ENCODE results near the gene TM4SF1.
A peak's percentile ranks its signal among the peaks of the same experiment; 100 is the strongest.
"Not testable (repeated sequence)": the region's sequence is repeated elsewhere in the genome, so short reads cannot be mapped to it uniquely, and the experiment has no call there.

Gene TM4SF1

GRCh38 chr3:149382101-149382467 is 4.6 kb upstream of the TM4SF1 start:
- WGBS (ENCODE audit: insufficient coverage) = no CpG with 5 or more reads among the region's 4 CpGs
- H3K4me1 ChIP-seq (ENCODE audit: control extremely low read depth in 1 of 4, control insufficient read depth in 4 of 4, insufficient read depth in 4 of 4, low read length in 3 of 4) = peaks cover 10 to 46% (median 37%) of the 10 kb centered on the region in 4 experiments
- H3K27ac ChIP-seq (ENCODE audit: insufficient read depth in 1 of 2, low read depth in 1 of 2, low read length in 2 of 2, poor library complexity in 1 of 2, severe bottlenecking in 2 of 2) = no peak overlapping the region
- ChIA-PET CTCF (interaction anchor here (1.1 to 1.3 kb wide), 3 partner anchors 10 to 859 kb away, joined by 3 to 4 read pairs (median 3); no protein-coding TSS in a partner anchor), POLR2A (no interaction called here)
- H3K27me3 ChIP-seq (replicated peaks in 2 of 5; ENCODE audit: control insufficient read depth in 4 of 5, insufficient read depth in 5 of 5, low read length in 4 of 5) = no peaks in the 10 kb centered on the region
- H3K9me3 ChIP-seq (ENCODE audit: control extremely low read depth in 1 of 5, control insufficient read depth in 4 of 5, insufficient read depth in 2 of 5, low read depth in 1 of 5, low read length in 4 of 5) = no peaks in the 10 kb centered on the region
- DNase-seq = no peak
- no peak overlapping the region for H3K4me3 ChIP-seq (ENCODE audit: control insufficient read depth in 1 of 7, extremely low read depth in 1 of 7, insufficient read depth in 4 of 7, low read depth in 2 of 7, low read length in 6 of 7)
- H3K36me3 ChIP-seq (ENCODE audit: control insufficient read depth in 4 of 4, insufficient read depth in 4 of 4, low read length in 3 of 4) = no peaks in the 10 kb centered on the region

GRCh38 chr3:149381173-149382100 is 4.0 kb upstream of the TM4SF1 start:
- ChIA-PET POLR2A (no interaction called here), CTCF (interaction anchor here (1.1 to 1.3 kb wide), 2 partner anchors 11 to 14 kb away, joined by 3 to 4 read pairs; no protein-coding TSS in a partner anchor)
- peaks cover 16 to 46% (median 36%) of the 10 kb centered on the region in 4 experiments for H3K4me1 ChIP-seq (ENCODE audit: control extremely low read depth in 1 of 4, control insufficient read depth in 4 of 4, insufficient read depth in 4 of 4, low read length in 3 of 4)
- no peak overlapping the region for H3K27ac ChIP-seq (ENCODE audit: insufficient read depth in 1 of 2, low read depth in 1 of 2, low read length in 2 of 2, poor library complexity in 1 of 2, severe bottlenecking in 2 of 2)
- no peaks in the 10 kb centered on the region for H3K9me3 ChIP-seq (ENCODE audit: control extremely low read depth in 1 of 5, control insufficient read depth in 4 of 5, insufficient read depth in 2 of 5, low read depth in 1 of 5, low read length in 4 of 5)
- H3K36me3 ChIP-seq (ENCODE audit: control insufficient read depth in 4 of 4, insufficient read depth in 4 of 4, low read length in 3 of 4) = no peaks in the 10 kb centered on the region
- no peak for DNase-seq
- no peaks in the 10 kb centered on the region for H3K27me3 ChIP-seq (replicated peaks in 2 of 5; ENCODE audit: control insufficient read depth in 4 of 5, insufficient read depth in 5 of 5, low read length in 4 of 5)
- H3K4me3 ChIP-seq (ENCODE audit: control insufficient read depth in 1 of 7, extremely low read depth in 1 of 7, insufficient read depth in 4 of 7, low read depth in 2 of 7, low read length in 6 of 7) = no peak overlapping the region
- no CpG with 5 or more reads among the region's 6 CpGs for WGBS (ENCODE audit: insufficient coverage)

- H3K27ac ChIP-seq (ENCODE audit: insufficient read depth in 1 of 2, low read depth in 1 of 2, low read length in 2 of 2, poor library complexity in 1 of 2, severe bottlenecking in 2 of 2); DNase-seq; H3K9me3 ChIP-seq (ENCODE audit: control extremely low read depth in 1 of 5, control insufficient read depth in 4 of 5, insufficient read depth in 2 of 5, low read depth in 1 of 5, low read length in 4 of 5); CTCF ChIA-PET; H3K4me3 ChIP-seq (ENCODE audit: control insufficient read depth in 1 of 7, extremely low read depth in 1 of 7, insufficient read depth in 4 of 7, low read depth in 2 of 7, low read length in 6 of 7); POLR2A ChIA-PET; H3K27me3 ChIP-seq (replicated peaks in 2 of 5; ENCODE audit: control insufficient read depth in 4 of 5, insufficient read depth in 5 of 5, low read length in 4 of 5); H3K36me3 ChIP-seq (ENCODE audit: control insufficient read depth in 4 of 4, insufficient read depth in 4 of 4, low read length in 3 of 4): not testable (repeated sequence)
- no CpG with 5 or more reads among the region's 32 CpGs for WGBS (ENCODE audit: insufficient coverage)
- peaks cover 16 to 51% (median 41%) of the 10 kb centered on the region in 4 experiments for H3K4me1 ChIP-seq (ENCODE audit: control extremely low read depth in 1 of 4, control insufficient read depth in 4 of 4, insufficient read depth in 4 of 4, low read length in 3 of 4)
These were observed 2.8 kb upstream of the TM4SF1 start for GRCh38 chr3:149380220-149380619.

- ChIA-PET CTCF (interaction anchor here (0.8 to 1.6 kb wide), 3 partner anchors 9 to 111 kb away, joined by 3 to 5 read pairs (median 4); no protein-coding TSS in a partner anchor), POLR2A (no interaction called here)
- Histone ChIP-seq H3K4me3 (ENCODE audit: control insufficient read depth in 1 of 7, extremely low read depth in 1 of 7, insufficient read depth in 4 of 7, low read depth in 2 of 7, low read length in 6 of 7) (peak overlapping the region in 4 of 7 experiments; percentile 59 to 86 (median 68)), H3K27me3 (replicated peaks in 2 of 5; ENCODE audit: control insufficient read depth in 4 of 5, insufficient read depth in 5 of 5, low read length in 4 of 5) (no peaks in the 10 kb centered on the region), H3K9me3 (ENCODE audit: control extremely low read depth in 1 of 5, control insufficient read depth in 4 of 5, insufficient read depth in 2 of 5, low read depth in 1 of 5, low read length in 4 of 5) (no peaks in the 10 kb centered on the region), H3K36me3 (ENCODE audit: control insufficient read depth in 4 of 4, insufficient read depth in 4 of 4, low read length in 3 of 4) (peaks cover 0 to 9% (median 0%) of the 10 kb centered on the region in 4 experiments), H3K4me1 (ENCODE audit: control extremely low read depth in 1 of 4, control insufficient read depth in 4 of 4, insufficient read depth in 4 of 4, low read length in 3 of 4) (peaks cover 16 to 58% (median 48%) of the 10 kb centered on the region in 4 experiments), H3K27ac (ENCODE audit: insufficient read depth in 1 of 2, low read depth in 1 of 2, low read length in 2 of 2, poor library complexity in 1 of 2, severe bottlenecking in 2 of 2) (peak overlapping the region; percentile 62 to 77)
- DNase-seq = no peak
- WGBS (ENCODE audit: insufficient coverage) = 96% methylated on average over 8 of the region's 9 CpGs
These were observed 1.2 kb upstream of the TM4SF1 start for GRCh38 chr3:149378478-149379309.

GRCh38 chr3:149376718-149377407 is 586 bp downstream of the TM4SF1 start:
- peaks cover 18 to 73% (median 57%) of the 10 kb centered on the region in 4 experiments for H3K4me1 ChIP-seq (ENCODE audit: control extremely low read depth in 1 of 4, control insufficient read depth in 4 of 4, insufficient read depth in 4 of 4, low read length in 3 of 4)
- no peaks in the 10 kb centered on the region for H3K9me3 ChIP-seq (ENCODE audit: control extremely low read depth in 1 of 5, control insufficient read depth in 4 of 5, insufficient read depth in 2 of 5, low read depth in 1 of 5, low read length in 4 of 5)
- no peaks in the 10 kb centered on the region for H3K27me3 ChIP-seq (replicated peaks in 2 of 5; ENCODE audit: control insufficient read depth in 4 of 5, insufficient read depth in 5 of 5, low read length in 4 of 5)
- H3K36me3 ChIP-seq (ENCODE audit: control insufficient read depth in 4 of 4, insufficient read depth in 4 of 4, low read length in 3 of 4) = peaks cover 0 to 12% (median 0%) of the 10 kb centered on the region in 4 experiments
- H3K4me3 ChIP-seq (ENCODE audit: control insufficient read depth in 1 of 7, extremely low read depth in 1 of 7, insufficient read depth in 4 of 7, low read depth in 2 of 7, low read length in 6 of 7) = peak overlapping the region in 6 of 7 experiments; percentile 8 to 86 (median 60)
- peak overlapping the region; percentile 62 to 77 for H3K27ac ChIP-seq (ENCODE audit: insufficient read depth in 1 of 2, low read depth in 1 of 2, low read length in 2 of 2, poor library complexity in 1 of 2, severe bottlenecking in 2 of 2)
- no peak for DNase-seq
- ChIA-PET CTCF (interaction anchor here (1.0 to 1.3 kb wide), 3 partner anchors 16 to 24 kb away, joined by 3 to 4 read pairs (median 3); no protein-coding TSS in a partner anchor), POLR2A (interaction anchor here (0.6 to 0.7 kb wide), 2 partner anchors 11 to 969 kb away, joined by 3 to 4 read pairs; no protein-coding TSS in a partner anchor)
- 40% methylated on average over 6 of the region's 8 CpGs for WGBS (ENCODE audit: insufficient coverage)

- WGBS (ENCODE audit: insufficient coverage) = 79% methylated on average over 2 of the region's 4 CpGs
- peaks cover 23 to 85% (median 66%) of the 10 kb centered on the region in 4 experiments for H3K4me1 ChIP-seq (ENCODE audit: control extremely low read depth in 1 of 4, control insufficient read depth in 4 of 4, insufficient read depth in 4 of 4, low read length in 3 of 4)
- H3K4me3 ChIP-seq (ENCODE audit: control insufficient read depth in 1 of 7, extremely low read depth in 1 of 7, insufficient read depth in 4 of 7, low read depth in 2 of 7, low read length in 6 of 7) = peak overlapping the region in 5 of 7 experiments; percentile 59 to 86 (median 62)
- no peak for DNase-seq
- H3K36me3 ChIP-seq (ENCODE audit: control insufficient read depth in 4 of 4, insufficient read depth in 4 of 4, low read length in 3 of 4) = peaks cover 0 to 12% (median 0%) of the 10 kb centered on the region in 4 experiments
- no peaks in the 10 kb centered on the region for H3K9me3 ChIP-seq (ENCODE audit: control extremely low read depth in 1 of 5, control insufficient read depth in 4 of 5, insufficient read depth in 2 of 5, low read depth in 1 of 5, low read length in 4 of 5)
- POLR2A ChIA-PET = no interaction called here
- peak overlapping the region in 1 of 2 experiments; percentile 77 for H3K27ac ChIP-seq (ENCODE audit: insufficient read depth in 1 of 2, low read depth in 1 of 2, low read length in 2 of 2, poor library complexity in 1 of 2, severe bottlenecking in 2 of 2)
- no peaks in the 10 kb centered on the region for H3K27me3 ChIP-seq (replicated peaks in 2 of 5; ENCODE audit: control insufficient read depth in 4 of 5, insufficient read depth in 5 of 5, low read length in 4 of 5)
- CTCF ChIA-PET = interaction anchor here (1.0 to 1.3 kb wide), 2 partner anchors 19 to 23 kb away, joined by 3 read pairs; no protein-coding TSS in a partner anchor
These were observed 1.8 kb downstream of the TM4SF1 start for GRCh38 chr3:149375501-149376196.

All from common myeloid progenitor, CD34-positive (primary cell).